NCI-H1048 (cell line): ENCODE data around the gene ZNF189.
"Not testable (repeated sequence)": the region's sequence is repeated elsewhere in the genome, so short reads cannot be mapped to it uniquely, and the experiment has no call there.

ENCODE experiments used
- DNase-seq: peaks from one replicate; lab custom pipeline; 2025; lab: John Stamatoyannopoulos, UW

Gene ZNF189

GRCh38 chr9:101380295-101380694 lies 18.4 kb upstream of the ZNF189 start:
- DNase-seq = no peak

- no peak for DNase-seq
These were observed 17.5 kb upstream of the ZNF189 start for GRCh38 chr9:101381118-101381517.

DNA sequence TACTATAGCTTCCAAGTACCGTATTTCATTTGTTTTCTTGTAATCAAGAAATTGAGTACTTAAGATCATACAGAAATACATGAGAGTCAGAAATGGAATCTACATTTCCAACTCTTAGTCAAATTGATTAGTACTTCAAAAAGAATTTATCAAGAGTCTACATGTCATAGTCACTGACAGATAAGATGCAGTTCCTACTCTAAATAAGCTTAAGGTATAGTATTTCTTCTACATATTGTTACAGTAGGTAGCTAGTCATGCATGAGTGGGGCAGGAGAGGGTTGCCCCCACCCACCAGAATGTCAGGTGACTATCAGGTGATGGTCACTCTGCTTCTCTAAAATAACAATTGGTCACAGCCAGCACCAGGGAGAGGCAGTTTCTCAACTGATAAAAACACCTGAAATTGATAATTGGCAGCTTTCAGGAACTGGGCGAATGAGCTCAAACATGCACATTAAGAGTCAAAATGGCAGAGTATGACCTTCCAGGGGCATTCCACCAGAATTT lies 16.8 kb upstream of the ZNF189 start:
- no peak for DNase-seq

DNA sequence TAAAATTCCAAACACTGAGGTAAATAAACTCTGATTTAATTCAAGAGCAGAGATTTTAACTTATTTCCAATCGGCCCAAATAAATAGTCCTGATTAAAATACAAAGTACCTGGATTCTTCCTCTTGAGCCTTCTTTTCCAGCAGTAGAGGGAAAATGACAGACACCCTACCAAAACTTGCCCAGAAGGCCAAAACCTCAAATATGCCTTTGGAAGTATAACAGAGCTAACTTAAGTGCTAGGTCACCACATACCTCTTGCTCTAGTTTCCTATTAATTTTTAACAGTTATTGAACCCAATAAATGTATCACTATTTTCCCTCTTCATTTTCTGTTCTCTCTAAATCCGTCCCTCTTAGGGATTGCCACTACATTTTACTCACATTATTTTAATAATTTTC lies 15.3 kb upstream of the ZNF189 start:
- no peak for DNase-seq

DNA sequence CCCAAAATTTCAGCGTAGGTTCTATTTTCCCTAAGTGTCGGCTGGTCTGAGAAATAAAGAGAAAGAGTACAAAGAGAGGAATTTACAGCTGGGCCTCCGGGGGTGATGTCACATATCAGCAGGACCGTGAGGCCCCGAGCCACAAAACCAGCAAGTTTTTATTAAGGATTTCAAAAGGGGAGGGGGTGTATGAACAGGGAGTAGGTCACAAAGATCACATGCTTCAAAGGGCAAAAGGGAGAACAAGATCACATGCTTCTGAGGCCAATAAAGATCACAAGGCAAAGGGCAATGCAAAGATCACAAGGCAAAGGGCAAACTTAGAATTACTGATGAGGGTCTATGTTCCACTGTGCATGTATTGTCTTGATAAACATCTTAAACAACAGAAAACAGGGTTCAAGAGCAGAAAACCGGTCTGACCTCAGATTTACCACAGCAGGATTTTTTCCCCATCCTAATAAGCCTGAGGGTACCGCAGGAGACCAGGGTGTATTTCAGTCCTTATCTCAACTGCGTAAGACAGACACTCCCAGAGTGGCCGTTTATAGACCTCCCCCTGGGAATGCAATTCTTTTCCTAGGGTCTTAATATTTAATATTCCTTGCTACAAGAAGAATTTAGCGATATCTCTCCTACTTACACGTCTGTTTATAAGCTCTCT lies 13.6 kb upstream of the ZNF189 start, which contains the start of gene BAAT:
Gene BAAT (minus strand): TSS at position 134 of the 664 bp plus-strand sequence. CDS start 13,602 bp downstream, outside the sequence.
- DNase-seq = not testable (repeated sequence)

DNA sequence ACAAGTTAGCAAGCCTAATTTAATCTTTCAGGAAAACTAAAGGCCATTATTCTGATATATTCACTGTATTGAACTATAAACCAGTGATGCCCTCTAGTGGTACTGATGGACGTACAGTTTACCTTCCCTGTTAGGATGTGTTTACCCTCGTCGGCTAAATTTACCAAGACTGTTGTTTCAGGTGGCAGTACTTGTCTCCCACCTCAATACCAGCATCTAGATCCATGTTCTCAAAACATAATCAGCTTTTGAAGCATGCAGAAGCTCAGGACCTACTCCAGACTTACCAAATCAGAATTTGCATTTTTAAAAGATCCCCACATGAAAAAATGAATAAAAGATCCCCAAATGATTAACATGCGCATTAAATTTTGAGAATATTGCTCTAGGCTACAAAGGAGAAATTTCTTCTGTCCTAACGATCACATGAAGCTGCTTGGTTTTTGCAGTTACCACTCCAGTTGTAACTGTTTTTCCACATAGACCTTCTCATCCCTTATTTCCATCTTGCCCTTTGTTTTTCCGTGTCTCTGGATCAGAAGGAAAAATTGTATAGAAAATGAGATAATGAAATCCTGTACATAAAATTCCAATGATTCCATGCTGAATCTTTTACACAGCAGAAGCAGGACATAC lies 10.7 kb upstream of the ZNF189 start:
- no peak for DNase-seq

- no peak for DNase-seq
These were observed 10.1 kb upstream of the ZNF189 start for GRCh38 chr9:101388507-101388993.

GRCh38 chr9:101393135-101393534 lies 5.5 kb upstream of the ZNF189 start:
- DNase-seq = no peak

- no peak for DNase-seq
These were observed 4.0 kb upstream of the ZNF189 start for GRCh38 chr9:101394687-101395086.

- no peak for DNase-seq
These were observed 944 bp upstream of the ZNF189 start for GRCh38 chr9:101397746-101398067.

- DNase-seq = no peak
These were observed 435 bp downstream of the ZNF189 start for GRCh38 chr9:101398930-101399642.

DNA sequence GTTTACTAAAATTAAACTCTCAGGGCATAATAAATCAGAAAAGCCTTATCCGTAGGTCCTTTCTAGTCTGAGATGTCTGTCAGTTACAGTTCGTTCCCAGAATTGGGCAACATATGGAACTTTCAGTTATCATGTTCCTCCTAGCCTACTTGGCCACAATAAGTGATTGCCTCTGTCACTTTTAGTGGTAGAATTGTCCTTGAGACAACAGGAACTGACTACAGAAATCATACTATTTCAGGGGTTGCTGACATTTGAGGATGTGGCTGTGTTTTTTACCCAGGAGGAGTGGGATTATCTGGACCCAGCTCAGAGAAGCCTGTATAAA lies 956 bp downstream of the ZNF189 start:
- no peak for DNase-seq

- DNase-seq = no peak
These were observed 1.5 kb downstream of the ZNF189 start for GRCh38 chr9:101400120-101400519.

- no peak for DNase-seq
These were observed 5.0 kb downstream of the ZNF189 start for GRCh38 chr9:101403516-101404285.

DNA sequence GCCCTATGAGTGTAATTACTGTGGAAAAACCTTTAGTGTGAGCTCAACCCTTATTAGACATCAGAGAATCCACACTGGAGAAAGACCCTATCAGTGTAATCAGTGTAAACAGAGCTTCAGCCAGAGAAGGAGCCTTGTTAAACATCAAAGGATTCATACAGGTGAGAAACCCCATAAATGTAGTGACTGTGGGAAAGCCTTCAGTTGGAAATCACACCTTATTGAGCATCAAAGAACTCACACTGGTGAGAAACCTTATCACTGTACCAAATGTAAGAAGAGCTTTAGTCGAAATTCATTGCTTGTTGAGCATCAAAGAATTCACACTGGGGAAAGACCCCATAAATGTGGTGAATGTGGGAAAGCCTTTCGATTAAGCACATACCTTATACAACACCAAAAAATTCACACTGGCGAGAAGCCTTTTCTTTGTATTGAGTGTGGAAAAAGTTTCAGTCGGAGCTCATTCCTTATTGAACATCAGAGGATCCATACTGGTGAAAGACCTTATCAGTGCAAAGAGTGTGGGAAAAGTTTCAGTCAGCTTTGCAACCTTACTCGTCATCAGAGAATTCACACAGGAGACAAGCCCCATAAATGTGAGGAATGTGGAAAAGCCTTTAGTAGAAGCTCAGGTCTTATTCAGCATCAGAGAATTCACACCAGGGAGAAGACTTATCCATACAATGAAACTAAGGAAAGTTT lies 9.9 kb downstream of the ZNF189 start:
- DNase-seq = no peak

DNA sequence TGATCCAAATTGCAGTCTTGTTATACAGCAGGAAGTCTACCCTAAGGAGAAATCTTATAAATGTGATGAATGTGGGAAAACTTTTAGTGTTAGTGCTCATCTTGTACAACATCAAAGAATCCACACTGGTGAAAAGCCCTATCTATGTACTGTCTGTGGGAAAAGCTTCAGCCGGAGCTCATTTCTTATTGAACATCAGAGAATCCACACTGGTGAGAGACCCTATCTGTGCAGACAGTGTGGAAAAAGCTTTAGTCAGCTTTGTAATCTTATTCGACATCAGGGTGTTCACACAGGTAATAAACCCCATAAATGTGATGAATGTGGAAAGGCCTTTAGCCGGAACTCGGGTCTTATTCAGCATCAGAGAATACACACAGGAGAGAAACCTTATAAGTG lies 10.4 kb downstream of the ZNF189 start:
- no peak for DNase-seq

DNA sequence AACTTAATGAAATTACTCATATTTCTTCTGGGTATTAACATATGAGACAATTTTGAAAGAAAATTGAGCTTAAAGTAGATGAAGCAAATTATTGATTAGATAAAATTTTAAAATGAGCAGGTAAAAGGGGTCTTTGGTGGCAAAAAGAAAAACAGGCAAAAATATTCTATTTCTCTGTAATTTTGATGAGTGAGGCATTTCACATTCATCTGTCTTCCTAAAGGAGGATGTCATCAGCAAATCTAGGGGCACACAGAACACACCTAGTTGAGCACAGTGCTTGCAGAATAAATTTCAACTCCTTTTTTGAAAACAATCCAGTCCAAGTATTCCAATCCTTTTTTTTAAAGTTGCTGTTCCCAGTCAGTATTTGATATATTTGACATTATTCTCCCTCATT lies 16.2 kb downstream of the ZNF189 start:
- DNase-seq = no peak

DNA sequence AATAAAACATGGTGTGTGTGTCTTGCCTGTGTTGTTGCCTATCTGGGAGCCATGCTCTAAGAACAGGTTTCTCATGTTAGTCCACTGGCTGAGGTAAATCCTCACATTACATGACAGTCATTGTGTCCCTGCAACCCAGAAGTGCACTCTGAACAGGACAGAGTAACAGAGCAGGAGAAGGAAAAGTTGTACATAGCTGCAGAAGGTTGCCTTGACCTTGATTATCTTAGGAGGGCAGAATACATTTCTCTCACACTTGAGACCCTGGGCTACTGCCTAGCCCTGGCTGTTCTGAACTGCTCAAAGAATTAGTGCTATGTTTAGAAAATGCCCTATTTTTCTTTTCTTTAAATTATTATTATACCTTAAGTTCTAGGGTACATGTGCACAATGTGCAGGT lies 16.9 kb downstream of the ZNF189 start:
- no peak for DNase-seq

DNA sequence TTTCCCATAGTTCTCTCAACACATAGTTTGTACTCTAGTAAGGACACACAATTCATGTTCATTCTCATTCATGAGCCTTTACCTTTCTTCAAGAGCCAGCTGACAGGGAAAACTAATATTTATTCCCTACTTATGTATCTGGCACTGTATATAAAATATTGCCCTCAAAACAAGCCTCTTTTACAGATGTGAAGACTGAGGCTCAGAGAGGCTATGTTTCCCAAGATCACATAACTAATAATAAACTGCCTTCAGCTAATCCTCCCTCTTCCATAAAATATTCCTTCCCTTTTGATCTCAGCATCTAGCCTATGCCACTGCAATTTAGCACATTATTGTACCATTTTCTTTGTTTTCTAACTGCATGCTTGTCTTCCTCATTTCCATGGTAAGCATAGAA lies 18.7 kb downstream of the ZNF189 start:
- no peak for DNase-seq

GRCh38 chr9:101417977-101418376 lies 19.3 kb downstream of the ZNF189 start:
- no peak for DNase-seq

DNA sequence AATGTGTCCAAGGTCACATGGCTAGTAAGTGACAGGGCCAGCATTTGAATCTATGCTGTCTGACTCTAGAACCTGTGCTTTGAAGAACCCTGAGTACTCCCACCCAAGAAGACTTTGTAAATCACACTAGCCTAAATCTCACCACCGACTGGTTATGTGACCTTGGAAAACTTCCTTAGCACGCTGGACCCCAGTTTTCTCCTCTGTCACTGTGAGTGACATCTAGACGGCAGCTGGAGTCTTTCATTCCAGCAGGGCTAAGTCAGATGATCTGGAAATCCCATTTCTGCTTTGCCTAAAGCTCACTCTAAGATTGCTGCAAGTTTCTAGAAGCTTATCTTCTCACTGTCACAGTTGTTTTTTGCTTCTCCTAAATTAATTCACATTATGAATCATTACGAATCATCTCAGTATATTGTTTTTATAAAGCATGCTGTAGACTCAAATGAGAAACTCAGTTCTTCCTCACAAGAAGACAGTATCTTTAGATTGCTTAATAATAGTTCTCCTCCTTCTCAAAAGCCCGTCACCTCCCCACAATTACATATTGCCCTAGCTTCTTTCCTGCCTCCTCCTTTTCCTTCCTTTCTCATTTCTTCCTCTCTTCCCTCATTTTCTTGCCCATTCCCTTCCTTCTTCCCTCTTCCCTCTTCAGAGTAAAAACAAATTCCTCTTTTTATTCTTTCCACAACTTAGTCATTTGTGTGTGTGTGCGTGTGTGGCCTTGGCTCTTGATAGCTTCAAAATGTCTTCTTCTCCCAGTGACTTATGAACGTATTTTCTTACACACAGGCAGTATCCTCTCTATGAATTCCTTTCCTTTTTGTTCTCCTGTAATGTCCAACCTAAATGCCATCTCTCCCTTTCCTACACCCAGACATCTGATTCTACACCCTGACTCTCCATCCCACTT lies 20.1 kb downstream of the ZNF189 start:
- no peak for DNase-seq
